Suppressor macrophage treated with lipopolysaccharide for 4 hours (primary cell): ENCODE data around the gene NR4A2.
"Not testable (repeated sequence)": the region's sequence is repeated elsewhere in the genome, so short reads cannot be mapped to it uniquely, and the experiment has no call there.

Experiments used
- DNase-seq: peaks from one replicate; pipeline ENCODE4 v3.0.0-alpha.2; 2020

NR4A2 gene

GRCh38 chr2:156320486-156321098 lies 11.9 kb downstream of the NR4A2 start:
- DNase-seq: no peak

DNA sequence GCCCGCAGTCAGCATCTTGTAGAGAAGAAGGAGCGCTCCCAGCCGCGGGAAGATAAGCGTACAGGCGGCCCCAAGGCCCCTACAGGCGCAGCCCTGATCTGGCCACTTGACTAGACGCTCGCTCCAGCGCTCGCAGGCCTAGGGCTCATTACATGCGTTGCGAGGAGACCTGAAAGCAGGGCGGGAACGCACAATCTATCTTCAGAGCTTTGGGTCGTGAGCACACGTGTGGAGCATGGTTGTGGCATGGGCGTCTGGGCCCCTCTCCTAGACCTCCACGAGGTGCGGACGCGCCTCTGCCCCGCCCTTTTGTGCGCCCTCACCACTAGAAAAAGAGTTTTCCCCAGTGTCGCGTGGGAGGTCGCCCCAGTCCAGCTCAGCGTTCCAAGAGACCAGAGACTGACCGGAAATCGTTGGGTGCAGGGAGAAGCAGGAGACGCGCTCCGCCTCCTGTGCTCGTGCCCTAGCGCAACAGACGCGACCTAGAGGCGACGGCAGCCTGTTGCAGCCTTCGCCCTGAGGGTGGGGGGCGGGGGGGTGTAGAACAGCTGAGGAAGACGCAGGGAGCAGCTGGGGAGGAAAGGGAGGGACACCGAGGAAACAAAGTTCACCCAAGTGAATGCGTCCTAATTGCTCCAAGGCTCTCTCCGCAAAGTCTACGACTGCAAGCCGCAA lies 12.6 kb downstream of the NR4A2 start:
- DNase-seq: no peak

GRCh38 chr2:156317631-156318030 lies 14.9 kb downstream of the NR4A2 start:
- no peak for DNase-seq

DNA sequence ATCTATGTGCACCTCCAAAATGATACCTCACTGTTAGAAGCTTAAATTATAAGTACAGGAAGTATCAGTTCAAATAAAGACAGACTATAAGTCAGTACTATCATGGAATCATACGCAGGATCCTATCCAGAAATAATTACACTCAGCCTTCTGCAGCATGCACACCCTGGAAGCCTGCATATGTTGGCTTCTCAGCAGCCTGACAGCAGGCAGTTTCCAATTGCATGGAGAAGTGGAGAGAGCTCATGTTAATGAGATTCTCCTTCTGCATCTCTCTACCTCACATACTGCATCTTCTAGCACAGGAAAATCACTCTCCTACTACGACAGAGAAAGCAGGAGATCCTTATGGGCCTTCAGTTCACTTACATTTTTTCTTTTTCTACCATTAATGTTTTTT lies 20.5 kb downstream of the NR4A2 start:
- DNase-seq: no peak

DNA sequence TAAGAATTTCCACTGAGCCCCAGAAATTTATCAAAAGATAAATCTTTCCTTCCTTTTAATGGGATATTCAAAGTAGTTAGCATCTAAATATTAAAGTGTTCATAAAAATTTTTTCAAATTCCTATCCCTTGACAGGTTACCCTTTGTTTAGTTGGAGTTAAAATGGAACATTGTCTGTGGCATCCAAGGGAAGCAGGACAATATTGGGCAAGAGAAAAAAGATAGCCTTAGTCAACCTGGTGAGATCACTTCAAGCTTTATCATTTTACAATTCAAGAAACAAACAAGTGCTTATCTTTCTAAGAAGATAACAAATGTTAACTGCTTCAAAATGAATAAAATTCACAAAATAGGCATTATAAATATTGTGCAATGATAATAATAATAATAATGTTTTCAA lies 21.7 kb downstream of the NR4A2 start:
- DNase-seq: no peak

GRCh38 chr2:156309917-156310316 lies 22.6 kb downstream of the NR4A2 start:
- DNase-seq: no peak

DNA sequence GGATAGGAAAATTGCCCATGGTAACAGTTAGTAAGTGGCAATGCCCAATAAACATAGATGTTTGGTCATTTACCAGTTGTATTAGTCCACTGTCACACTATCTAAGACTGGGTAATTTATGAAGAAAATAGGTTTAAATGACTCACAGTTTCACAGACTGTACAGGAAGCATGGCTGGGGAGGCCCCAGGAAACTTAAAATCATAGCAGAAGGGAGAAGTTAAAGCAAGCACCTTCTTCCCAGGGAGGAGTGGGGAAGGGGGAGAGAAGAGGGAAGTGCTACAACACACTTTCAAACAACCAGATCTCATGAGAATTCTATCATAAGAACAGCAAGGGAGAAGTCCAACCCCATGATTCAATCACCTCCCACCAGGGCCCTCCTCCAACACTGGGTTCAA lies 23.4 kb downstream of the NR4A2 start:
- no peak for DNase-seq

GRCh38 chr2:156306821-156307220 lies 25.7 kb downstream of the NR4A2 start:
- no peak for DNase-seq

DNA sequence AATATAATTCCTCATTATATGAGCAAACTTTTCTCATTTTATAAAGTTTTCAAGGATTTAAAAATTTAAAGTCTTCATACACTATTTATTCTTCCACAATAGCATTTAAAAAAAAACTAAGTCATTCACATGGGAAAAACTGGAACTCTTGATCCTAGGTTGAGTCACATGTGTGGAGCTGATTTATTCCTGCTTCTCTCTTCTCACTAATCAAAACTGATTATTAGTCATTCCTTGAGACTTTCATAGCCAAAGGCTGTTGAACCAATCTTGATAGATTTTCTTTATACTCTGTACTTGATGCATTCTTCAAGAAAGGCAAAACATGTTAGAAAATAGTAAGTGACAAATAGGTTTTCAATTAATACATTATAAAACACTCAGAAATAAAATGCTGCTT lies 27.4 kb downstream of the NR4A2 start:
- DNase-seq: no peak

GRCh38 chr2:156300337-156300736 lies 32.2 kb downstream of the NR4A2 start:
- no peak for DNase-seq

- DNase-seq: no peak
Measured at GRCh38 chr2:156294945-156295580, 37.5 kb downstream of the NR4A2 start.

GRCh38 chr2:156293382-156293781 lies 39.1 kb downstream of the NR4A2 start:
- DNase-seq: not testable (repeated sequence)

GRCh38 chr2:156279446-156280150 lies 52.9 kb downstream of the NR4A2 start:
- no peak for DNase-seq
